ENCODE results near the gene SSTR5.

Gene SSTR5

DNA sequence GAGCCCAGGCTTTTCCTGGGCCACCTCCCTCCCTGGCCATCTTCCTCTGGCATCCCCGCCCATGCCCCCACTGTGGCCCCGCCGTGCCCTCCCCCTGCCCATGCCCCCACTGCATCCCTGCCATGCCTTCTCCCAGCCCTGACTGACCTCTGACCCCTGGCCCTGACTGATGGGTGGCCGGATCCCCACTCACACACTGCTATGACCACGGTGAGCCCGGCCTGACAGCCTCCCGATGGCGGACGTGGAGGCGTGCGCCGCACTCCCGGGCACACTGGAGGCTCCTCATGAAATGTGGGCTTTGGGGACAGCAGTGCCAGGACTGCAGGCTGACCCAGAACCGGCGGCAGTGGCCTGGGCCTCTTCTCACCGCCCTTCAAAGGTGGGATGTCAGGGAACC, 34.1 kb downstream of the SSTR5 start:
- TF ChIP-seq, protein P1, sequence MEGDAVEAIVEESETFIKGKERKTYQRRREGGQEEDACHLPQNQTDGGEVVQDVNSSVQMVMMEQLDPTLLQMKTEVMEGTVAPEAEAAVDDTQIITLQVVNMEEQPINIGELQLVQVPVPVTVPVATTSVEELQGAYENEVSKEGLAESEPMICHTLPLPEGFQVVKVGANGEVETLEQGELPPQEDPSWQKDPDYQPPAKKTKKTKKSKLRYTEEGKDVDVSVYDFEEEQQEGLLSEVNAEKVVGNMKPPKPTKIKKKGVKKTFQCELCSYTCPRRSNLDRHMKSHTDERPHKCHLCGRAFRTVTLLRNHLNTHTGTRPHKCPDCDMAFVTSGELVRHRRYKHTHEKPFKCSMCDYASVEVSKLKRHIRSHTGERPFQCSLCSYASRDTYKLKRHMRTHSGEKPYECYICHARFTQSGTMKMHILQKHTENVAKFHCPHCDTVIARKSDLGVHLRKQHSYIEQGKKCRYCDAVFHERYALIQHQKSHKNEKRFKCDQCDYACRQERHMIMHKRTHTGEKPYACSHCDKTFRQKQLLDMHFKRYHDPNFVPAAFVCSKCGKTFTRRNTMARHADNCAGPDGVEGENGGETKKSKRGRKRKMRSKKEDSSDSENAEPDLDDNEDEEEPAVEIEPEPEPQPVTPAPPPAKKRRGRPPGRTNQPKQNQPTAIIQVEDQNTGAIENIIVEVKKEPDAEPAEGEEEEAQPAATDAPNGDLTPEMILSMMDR (IDR thresholded peaks at IDR 0.05; ENCODE audit: insufficient read depth, low read length, poor library complexity, severe bottlenecking), result no peak
- DNase-seq (ENCODE audit: extremely low read depth, insufficient read length), result no peak
- Histone ChIP-seq H3K36me3 (ENCODE audit: control insufficient read depth, insufficient read depth, low read length) (no peaks in the 10 kb centered on the region), H3K27me3 (replicated peaks; ENCODE audit: control insufficient read depth, insufficient read depth, low read length) (no peaks in the 10 kb centered on the region; the same call in 1 of the 2 replicates), H3K4me3 (replicated peaks; ENCODE audit: low read depth, low read length) (no peak overlapping the region)

DNA sequence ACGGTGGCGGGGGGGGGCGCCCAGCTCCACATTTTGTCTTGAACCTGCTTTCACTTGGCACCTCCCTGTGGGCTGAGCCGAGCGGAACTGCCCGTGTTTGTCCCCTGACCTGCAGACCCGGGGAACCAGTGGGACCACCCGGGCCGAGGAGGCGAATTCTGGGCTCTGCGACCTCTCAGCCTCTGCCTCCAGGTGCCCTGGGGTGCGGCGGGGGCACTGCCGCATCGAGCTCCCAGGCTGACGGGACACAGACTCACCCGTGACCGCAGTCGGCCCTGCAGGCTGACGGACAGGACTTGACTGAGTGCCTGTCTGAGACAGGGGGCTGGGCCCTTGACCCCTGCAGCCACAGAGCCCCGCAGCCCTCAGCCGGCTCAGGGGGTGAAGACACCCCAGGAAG, 34.6 kb downstream of the SSTR5 start:
- Histone ChIP-seq H3K27me3 (replicated peaks; ENCODE audit: control insufficient read depth, insufficient read depth, low read length) (no peaks in the 10 kb centered on the region; the same call in 1 of the 2 replicates), H3K4me3 (replicated peaks; ENCODE audit: low read depth, low read length) (no peak overlapping the region), H3K36me3 (ENCODE audit: control insufficient read depth, insufficient read depth, low read length) (no peaks in the 10 kb centered on the region)
- TF ChIP-seq, protein P1 (IDR thresholded peaks at IDR 0.05; ENCODE audit: insufficient read depth, low read length, poor library complexity, severe bottlenecking), result no peak
- no peak for DNase-seq (ENCODE audit: extremely low read depth, insufficient read length)

DNA sequence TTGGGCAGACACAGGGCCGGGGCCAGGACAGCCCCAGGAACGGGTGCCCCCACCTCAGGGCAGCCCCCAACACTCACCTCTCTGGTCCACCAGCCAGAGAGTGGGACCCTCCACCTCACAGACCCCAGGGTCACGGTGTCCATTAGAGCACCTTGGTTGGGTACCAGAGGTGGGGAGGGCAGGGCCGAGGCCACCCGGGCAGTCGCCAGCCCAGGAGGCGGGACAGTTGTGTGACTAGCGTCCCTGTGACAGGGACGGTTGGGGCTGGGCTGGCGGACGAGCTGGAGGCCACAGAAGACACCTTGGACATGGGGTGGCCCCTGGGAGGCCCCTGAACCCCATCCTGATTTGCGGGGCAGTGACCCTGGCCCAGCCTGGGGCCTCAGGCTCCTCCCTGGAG, 35.2 kb downstream of the SSTR5 start:
- H3K36me3 ChIP-seq (ENCODE audit: control insufficient read depth, insufficient read depth, low read length), result no peaks in the 10 kb centered on the region

DNA sequence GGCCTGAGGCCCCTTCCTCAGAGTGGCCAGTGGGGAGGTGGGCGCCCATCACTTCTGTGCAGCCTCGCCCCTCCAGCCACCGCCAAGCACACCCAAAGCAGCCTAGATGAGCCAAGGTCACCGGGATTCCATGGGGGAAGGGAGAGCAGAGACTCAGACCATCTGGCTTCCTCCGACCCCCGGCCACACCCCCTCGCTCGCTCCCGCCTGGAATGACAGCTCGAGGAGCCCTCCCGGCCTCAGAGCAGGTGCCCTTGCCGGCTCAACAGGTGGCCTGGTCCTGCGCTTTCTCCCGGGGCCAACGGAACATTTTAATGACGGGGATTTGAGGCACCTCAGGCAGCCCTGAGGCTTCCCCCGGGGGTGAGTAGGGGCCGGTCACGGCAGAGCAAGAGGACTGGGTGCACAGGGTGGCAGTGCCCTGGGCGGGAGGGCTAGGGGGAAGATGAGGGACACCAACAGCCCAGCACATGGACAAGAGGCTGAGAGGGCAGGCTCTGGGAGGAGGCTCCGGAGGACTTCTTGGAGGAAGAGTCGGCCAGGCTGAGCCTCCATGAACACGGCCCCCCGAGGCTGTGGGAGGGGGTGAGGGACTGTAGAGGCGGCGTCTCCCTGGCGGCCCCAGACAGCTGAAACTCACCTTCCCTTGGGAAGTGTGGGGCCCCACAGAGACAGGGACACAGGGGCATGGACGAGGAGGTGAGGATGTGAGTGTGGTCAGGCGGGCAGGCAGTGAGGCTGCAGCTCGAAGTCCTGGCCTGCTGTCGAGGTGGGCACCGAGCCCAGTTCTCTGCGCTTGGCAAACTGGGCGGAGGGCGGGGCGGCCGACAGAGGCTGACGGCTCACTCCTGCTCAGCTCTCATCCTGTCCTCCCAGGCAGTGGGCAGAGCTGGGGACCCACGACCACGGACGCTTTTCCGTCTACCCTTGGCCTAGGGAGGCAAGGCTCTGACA, 36.0 kb downstream of the SSTR5 start:
- TF ChIP-seq, protein P1 (IDR thresholded peaks at IDR 0.05; ENCODE audit: insufficient read depth, low read length, poor library complexity, severe bottlenecking), result no peak
- H3K27me3 ChIP-seq (replicated peaks; ENCODE audit: control insufficient read depth, insufficient read depth, low read length), result no peaks in the 10 kb centered on the region; the same call in 1 of the 2 replicates
- no peak for DNase-seq (ENCODE audit: extremely low read depth, insufficient read length)

More for the DNA sequence above, 35.2 kb downstream of the SSTR5 start:
- H3K4me3 ChIP-seq (replicated peaks; ENCODE audit: low read depth, low read length), result no peak overlapping the region
- DNase-seq (ENCODE audit: extremely low read depth, insufficient read length), result no peak
- TF ChIP-seq, protein P1 (IDR thresholded peaks at IDR 0.05; ENCODE audit: insufficient read depth, low read length, poor library complexity, severe bottlenecking), result no peak
- no peaks in the 10 kb centered on the region; the same call in 1 of the 2 replicates for H3K27me3 ChIP-seq (replicated peaks; ENCODE audit: control insufficient read depth, insufficient read depth, low read length)

DNA sequence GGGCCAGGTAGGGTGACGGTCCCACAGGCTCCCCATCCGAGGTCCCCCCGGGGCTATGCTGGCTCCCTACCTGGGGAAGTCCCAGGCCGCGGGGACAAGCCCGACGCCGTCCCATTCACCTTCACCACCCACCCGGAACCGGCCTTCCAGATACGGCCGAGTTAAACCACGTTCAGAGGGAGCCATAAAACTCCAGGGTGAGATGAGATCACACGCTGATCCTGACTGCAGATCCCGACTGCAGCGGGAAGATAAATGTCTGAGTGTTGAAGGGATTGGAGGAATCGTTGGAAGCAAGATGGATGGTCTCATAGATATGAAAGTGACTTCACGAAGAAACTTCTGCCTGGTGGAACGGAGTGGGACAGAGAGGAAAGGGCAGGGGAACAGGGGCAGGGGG, 37.1 kb downstream of the SSTR5 start:
- TF ChIP-seq, protein P1 (IDR thresholded peaks at IDR 0.05; ENCODE audit: insufficient read depth, low read length, poor library complexity, severe bottlenecking), result no peak
- DNase-seq (ENCODE audit: extremely low read depth, insufficient read length), result no peak
- Histone ChIP-seq H3K4me3 (replicated peaks; ENCODE audit: low read depth, low read length) (no peak overlapping the region), H3K27me3 (replicated peaks; ENCODE audit: control insufficient read depth, insufficient read depth, low read length) (no peaks in the 10 kb centered on the region; the same call in 1 of the 2 replicates), H3K36me3 (ENCODE audit: control insufficient read depth, insufficient read depth, low read length) (no peaks in the 10 kb centered on the region)

More for the DNA sequence above, 36.0 kb downstream of the SSTR5 start:
- Histone ChIP-seq H3K36me3 (ENCODE audit: control insufficient read depth, insufficient read depth, low read length) (no peaks in the 10 kb centered on the region), H3K4me3 (replicated peaks; ENCODE audit: low read depth, low read length) (no peak overlapping the region)

Measured in GM06990 (cell line).